Measurements from ENCODE around the gene CARM1.
"Not testable (repeated sequence)": the region's sequence is repeated elsewhere in the genome, so short reads cannot be mapped to it uniquely, and the experiment has no call there.

CARM1 gene

DNA sequence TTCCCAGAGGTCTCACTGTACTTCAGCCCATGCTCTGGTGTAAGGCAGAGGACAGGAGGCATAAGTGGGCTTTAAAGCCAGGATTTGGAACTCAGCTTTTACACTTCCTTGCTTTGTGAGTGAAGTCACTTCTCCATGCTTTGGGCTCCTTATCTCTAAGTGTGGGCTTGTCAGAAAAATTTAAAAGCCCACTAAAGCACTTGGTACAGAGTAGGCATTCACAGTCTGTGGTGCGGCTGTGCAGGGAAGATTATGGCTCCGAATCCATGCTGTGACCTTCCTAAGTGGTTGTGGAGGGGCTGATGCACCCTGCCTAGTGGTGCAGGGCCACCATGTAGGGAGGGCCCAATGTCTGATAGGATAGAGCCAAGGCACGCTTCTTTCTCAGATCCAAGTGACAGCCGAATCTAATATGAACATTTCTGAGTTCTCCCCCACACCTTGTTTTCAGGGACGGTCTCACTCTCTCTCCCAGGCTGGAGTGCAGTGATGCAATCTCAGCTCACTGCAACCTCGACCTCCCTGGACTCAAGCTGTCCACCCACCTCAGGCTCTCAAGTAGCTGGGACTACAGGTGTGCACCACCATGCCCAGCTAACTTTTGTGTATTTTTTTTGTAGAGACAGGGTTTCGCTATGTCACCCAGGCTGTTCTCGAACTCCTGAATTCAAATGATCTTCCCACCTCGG, 64.2 kb downstream of the CARM1 start:
- DNase-seq = no peak

DNA sequence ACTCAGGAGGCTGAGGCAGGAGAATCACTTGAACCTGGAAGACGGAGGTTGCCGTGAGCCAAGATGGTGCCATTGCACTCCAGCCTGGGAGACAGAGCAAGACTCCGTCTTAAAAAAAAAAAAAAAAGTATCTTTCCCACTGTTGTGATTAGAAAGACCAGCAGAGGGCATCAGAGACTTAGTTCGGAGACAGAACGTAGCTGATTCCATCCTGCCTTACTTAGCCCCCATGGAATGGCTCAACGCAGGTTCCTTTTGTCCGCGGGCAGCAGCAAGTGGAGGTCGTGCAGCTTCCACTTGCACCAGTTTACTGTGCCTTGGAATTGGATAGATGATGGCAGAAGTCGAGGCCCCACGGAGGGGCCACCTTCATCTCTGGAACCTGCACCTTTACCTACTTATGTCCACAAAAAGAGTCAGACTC, 65.3 kb downstream of the CARM1 start:
- DNase-seq = peak; percentile 47

DNA sequence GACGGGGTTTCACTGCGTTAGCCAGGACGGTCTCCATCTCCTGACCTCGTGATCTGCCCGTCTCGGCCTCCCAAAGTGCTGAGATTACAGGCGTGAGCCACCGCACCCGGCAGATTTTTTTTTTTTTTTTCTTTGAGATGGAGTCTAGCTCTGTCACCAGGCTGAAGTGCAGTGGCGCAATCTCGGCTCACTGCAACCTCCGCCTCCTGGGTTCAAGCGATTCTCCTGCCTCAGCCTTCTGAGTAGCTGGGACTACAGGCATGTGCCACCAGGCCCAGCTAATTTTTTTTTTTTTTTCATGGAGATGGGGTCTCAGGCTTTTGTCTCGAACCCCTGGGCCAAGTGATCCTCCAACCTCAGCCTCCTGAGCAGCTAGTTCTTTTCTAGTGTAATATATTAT, 70.3 kb downstream of the CARM1 start:
- DNase-seq = not testable (repeated sequence)

DNA sequence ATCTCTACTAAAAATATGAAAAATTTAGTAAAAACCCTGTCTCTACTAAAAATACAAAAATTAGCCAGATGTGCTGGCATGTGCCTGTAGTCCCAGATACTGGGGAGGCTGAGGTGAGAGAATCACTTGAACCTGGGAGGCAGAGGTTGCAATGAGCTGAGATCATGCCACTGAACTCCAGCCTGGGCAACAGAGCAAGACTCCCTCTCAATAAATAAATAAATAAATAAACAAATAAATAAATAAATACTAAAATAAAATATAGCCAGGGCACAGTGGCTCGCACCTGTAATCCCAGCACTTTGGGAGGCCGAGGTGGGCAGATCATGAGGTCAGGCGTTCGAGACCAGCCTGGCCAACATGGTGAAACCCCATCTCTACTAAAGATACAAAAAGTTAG, 72.1 kb downstream of the CARM1 start:
- not testable (repeated sequence) for DNase-seq

DNA sequence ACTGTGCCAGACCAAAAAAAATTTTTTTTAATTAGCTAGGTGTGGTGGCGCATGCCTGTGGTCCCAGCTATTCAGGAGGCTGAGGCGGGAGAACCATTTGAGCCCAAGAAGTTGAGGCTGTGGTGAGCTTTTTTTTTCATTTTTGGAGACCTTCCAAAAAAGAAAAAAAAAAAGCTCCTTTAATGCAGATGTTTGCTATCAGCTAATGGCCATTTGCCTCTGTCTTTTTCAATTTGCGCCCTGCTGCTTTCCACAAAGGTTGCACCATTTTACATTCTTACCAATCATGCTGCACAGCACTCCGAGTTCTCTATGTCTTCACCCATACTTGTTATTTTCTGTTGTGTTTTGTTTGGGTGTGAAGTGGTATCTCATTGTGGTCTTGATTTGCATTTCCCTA, 73.9 kb downstream of the CARM1 start:
- no peak for DNase-seq

DNA sequence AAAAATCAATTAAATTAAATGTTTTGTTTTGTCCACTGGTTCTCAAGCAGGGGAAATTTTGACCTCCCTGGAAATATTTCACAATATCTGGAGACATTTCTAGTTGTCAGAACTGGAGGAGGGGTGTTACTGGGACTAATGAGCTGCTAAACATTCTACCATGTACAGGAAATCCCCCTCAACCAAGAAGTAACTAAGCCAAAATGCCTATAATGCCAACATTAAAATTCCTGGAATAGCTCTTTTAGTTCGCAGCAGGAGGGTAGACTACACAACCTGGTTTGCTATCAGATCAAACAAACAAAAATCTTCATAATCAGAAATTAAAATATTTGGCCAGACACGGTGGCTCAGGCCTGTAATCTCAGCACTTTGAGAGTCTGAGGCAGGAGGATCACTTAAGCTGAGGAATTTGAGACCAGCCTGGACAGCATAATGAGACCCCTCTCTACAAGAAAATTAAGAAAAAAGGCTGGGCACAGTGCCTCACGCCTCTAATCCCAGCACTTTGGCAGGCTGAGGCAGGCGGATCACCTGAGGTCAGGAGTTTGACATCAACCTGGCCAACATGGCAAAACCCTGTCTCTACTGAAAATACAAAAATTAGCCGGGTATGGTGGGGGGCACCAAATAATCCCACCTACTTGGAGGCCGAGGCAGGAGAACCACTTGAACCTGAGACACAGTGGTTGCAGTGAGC, 75.8 kb downstream of the CARM1 start:
- no peak for DNase-seq

DNA sequence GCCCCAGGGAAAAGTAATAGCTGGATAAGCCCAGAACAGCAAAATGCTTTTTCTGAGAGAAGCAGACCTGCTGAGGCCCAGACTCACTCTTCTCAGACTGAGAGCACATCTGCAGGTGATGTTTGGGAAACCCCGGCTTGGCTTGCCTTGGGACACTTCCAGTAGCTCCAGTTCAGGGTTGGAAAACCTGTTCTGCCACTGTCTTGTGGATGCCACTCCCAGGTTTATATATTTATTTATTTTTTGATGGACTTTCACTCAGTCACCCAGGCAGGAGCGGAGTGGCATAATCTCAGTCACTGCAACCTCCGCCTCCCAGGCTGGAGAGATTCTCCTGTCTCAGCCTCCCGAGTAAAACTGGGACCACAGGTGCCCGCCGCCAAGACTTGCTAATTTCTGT, 81.5 kb downstream of the CARM1 start:
- DNase-seq = no peak

DNA sequence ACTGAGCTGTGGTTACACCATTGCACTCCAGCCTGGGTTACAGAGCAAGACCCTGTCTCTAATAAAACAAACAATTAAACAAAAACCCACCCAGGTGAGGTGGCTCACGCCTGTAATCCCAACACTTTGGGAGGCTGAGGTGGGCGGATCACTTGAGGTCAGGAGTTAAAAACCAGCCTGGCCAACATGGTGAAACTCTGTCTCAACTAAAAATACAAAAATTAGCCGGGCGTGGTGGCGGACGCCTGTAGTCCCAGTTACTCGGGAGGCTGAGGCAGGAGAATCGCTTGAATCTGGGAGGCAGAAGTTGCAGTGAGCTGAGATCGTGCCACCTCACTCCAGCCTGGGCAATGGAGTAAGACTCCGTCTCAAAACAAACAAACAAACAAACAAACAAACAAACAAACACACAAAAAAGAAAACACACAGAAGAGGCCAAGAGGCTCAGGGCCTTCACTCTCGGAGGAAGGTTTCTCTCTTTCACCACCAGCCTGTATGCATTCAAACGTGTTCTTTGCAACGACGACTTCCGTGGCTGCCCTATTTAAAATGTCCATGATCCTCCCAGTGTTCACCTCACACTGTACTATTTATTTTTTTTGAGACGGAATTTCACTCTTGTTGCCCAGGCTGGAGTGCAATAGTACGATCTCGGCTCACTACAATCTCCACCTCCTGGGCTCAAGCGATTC, 88.1 kb downstream of the CARM1 start:
- not testable (repeated sequence) for DNase-seq

DNA sequence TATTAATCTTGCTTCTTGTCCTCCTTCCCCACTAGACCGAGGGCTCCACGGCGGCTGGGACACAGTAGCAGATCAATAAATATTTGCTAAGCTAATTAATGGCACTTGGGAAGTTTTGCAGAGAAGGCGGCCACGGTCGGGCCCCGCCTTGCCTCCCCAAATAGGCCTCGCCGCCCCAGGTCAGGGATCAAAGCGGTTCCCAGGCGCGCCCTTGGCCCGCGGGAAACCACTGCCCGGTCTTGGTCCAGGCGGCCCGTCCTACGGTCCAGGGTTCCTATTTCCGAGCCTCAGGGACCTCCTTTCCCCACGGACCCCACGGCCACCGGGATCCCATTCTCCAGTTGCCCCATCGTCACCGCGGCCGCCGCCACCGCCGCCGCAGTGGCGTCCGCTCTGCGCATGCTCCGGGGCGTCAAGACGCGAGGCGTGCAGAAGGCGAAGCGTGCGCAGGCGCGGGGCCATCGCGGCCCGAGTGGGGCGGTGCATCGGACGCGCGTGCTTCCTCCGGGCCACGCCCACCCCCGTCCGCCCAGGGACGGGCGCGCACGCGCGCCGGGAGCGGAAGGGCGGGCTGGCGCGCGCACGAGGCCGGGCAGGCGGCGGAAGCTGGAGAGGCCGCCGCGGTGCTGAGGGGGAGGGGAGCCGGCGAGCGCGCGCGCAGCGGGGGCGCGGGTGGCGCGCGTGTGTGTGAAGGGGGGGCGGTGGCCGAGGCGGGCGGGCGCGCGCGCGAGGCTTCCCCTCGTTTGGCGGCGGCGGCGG, 89.1 kb downstream of the CARM1 start, which contains the start of gene SMARCA4:
SMARCA4 (plus strand) TSS at position 717 of the 759 bp plus-strand sequence. CDS start 23,122 bp downstream, outside the sequence.
- DNase-seq = peak; percentile 97

DNA sequence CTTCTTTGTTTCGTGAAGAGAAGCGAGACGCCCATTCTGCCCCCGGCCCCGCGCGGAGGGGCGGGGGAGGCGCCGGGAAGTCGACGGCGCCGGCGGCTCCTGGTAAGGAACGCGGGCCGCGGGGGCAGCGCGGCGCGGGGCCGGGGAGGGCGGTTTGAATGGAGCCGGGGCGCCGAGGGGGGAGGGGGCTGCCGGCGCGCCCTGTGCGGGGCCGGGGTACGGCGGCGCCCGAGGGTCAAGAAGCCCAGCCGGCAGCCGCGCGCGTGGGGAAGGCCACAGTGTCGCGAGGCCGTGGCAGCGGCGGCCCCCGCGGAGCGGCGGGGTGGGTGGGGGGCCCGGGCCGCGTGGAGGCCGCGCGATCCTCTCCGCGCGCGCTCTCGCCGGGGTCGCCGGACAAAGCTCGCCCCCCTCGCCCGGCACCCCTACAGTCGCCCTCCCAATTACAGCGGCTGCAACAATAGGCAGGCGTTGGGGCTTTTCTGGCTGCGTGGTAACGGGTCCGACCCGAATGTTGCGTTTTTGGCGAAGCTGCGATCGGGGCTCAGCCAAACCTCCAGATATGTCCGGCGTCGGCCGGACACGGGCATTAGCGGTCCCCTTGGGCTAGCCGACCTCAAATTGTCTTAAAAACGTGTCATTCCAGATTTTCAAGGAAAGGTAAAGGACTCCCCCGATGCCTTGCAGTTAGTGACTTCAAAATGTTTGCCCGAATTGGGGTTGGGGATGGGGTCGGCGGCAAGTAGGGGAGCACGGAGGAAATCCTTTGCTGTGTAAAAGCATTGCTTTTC, 89.9 kb downstream of the CARM1 start:
- DNase-seq = no peak

DNA sequence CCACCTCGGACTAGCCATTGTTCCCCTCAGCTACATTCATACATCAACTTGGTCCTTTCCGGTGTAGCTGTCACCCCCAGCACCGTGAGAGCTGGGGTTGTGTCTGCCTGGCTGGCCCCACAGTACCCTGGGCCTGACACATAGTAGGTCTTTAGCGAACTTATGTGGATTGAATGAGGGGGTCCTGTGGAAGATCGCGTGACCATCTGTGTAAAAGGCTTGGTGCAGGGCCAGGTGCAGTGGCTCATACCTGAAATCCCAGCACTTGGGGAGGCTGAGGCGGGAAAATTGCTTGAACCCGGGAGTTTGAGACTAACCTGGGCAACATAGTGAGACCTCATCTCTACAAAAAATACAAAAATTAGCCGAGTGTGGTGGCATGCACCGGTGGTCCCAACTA, 91.5 kb downstream of the CARM1 start:
- DNase-seq = no peak

DNA sequence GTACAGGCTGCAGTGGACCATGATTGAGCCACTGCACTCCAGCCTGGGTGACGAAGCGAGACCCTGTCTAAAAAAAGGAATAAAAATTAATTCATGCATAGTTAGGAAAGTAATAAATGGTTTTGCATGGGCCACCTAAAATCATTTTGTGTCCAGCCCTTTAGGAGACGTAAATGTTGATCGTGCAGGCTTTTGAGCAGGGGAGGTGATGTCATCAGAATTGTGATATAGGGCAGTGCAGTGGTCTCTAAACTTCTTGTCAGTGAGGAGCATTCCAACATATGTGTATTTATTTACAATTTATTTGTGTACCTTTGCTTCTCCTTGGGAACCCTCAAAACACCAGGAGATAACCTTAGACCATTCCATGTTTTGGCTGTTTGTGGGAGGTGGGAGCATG, 92.5 kb downstream of the CARM1 start:
- DNase-seq = no peak

DNA sequence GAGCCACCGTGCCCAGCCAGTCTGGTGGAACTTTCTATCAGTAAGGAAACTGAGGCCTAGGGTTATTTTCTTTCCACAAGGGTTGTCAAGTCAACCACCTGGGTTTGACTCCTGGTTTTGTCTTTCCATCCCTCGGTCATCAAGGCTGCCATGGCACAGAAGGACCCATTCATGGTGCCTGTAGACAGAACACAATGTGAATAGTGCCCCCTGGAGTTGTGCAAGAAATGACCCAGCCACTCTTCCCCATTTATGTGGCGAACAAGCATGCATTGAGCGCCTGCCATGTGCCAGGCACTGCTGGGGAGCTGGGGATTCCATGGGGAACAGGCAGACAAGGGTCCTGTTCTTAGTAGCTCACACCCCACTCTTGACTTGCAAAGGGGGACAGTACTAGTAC, 93.5 kb downstream of the CARM1 start:
- no peak for DNase-seq

DNA sequence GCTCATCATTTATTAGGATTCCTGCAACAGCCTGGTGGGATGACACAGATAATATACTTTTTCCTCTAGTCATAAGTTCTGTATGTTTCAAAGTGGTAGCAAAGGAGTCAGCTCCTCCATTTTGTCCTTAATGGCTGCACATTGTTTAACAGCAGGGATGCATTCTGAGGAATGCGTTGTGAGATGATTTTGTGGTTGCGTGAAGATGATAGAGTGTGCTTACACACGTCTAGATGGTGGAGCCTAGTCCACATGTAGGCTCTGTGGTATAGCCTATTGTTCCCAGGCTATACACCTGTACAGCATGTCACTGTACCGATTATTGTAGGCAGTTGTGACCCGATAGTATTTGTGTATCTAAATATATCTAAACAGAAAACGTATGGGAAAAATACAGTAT, 94.0 kb downstream of the CARM1 start:
- no peak for DNase-seq

DNA sequence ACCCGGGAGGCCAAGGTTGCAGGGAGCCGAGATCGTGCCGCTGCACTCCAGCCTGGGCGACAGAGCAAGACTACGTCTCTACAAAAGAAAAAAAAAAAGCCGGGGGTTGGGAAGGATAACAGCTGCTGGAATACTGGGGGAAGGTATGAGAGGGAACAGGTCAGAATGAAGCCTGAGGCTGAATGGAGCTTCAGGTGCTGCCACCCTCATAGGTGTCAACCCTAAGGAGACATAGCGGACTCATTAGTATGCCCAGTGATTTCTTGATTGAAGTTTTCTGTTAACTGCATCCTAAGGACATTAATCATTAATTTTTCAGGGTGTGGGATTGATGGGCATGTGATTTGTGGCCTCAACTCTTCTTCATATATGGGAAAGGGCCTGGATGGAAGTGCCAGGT, 95.5 kb downstream of the CARM1 start:
- no peak for DNase-seq

DNA sequence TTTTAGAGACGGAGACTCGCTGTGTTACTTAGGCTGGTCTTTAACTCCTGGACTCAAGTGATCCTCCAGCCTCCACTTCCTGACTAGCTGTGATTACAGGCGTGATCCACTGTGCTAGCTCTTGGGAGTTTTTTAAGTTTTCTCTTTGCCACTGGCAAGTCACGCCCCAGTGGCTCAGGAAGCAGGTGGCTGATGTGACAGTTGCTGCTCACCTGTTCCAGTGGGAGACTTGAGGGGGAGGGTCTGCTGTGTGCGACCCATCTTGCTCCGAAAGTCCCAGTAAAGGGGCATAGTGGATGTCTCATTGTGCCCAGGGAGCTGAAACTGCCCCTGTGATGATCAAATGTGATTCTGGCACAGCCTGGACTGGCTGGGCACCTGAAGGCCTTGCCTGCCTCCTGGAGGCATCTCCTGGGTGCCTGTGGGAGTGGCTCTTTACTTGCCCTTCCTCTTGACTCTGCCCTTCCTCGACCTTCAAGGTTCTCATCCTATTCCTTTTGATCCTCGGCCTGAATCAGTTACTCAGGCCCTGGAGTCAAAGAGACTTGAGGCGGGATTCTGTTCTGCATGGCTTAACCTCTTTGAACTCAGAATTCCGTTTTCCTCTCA, 97.3 kb downstream of the CARM1 start:
- no peak for DNase-seq

DNA sequence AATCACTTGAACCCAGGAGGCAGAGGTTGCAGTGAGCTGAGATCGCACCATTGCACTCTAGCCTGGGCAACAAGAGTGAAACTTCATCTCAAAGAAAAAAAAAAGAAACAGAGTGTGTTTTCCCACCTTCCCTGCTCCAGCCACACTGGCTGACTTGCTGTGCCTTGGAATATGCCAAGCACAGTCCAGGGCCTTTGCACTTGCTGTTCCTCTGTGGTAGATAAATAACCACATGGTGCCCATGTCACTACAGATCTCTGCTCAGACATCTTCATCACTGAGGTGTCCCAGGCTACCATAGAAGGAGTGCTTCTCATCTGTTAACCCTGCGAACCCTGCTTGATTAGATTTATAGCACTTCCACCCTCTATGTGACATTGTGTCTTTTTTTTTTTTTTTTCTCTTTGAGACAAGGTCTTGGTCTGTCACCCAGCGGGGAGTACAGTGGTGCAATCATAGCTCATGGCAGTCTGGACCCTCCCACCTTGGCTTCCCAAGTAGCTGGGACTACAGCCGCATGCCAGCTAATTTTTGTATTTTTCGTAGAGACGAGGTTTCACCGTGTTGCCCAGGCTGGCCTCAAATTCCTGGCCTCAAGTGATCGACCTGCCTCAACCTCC, 99.9 kb downstream of the CARM1 start:
- no peak for DNase-seq

Data from stimulated activated CD4-positive, alpha-beta T cell treated with anti-CD3 and anti-CD28 coated beads, Interleukin-4, amount 100 ng/mL, for 24 hours (primary cell).